ENCODE results near the gene CCDC73. TPM values are rescaled to one million over a fixed set of nuclear protein-coding genes. Genes with fewer than 3 reads are reported as not detected.

Gene CCDC73
- total RNA-seq, 1 donor from 2014 or later: not detected

GRCh38 chr11:32569313-32569881 lies 225.1 kb downstream of the CCDC73 start:
- no peak for TF ChIP-seq CTCF (IDR thresholded peaks at IDR 0.05; ENCODE audit: borderline replicate concordance)
- no peaks in the 10 kb centered on the region for H3K36me3 ChIP-seq
- H3K4me1 ChIP-seq: no peaks in the 10 kb centered on the region
- peaks cover 13% of the 10 kb centered on the region for H3K27me3 ChIP-seq (ENCODE audit: low read depth)
- no peak overlapping the region for H3K4me3 ChIP-seq
- no peaks in the 10 kb centered on the region for H3K9me3 ChIP-seq (replicated peaks)
- intact Hi-C loops (cut with micrococcal nuclease): no loop called here
- no peak for DNase-seq
- H3K27ac ChIP-seq (replicated peaks): no peak overlapping the region

GRCh38 chr11:32567154-32567553 lies 227.3 kb downstream of the CCDC73 start:
- no peak for TF ChIP-seq CTCF (IDR thresholded peaks at IDR 0.05; ENCODE audit: borderline replicate concordance)
- Histone ChIP-seq H3K27me3 (ENCODE audit: low read depth) (peaks cover 13% of the 10 kb centered on the region), H3K36me3 (no peaks in the 10 kb centered on the region), H3K4me1 (no peaks in the 10 kb centered on the region), H3K9me3 (replicated peaks) (no peaks in the 10 kb centered on the region), H3K4me3 (no peak overlapping the region), H3K27ac (replicated peaks) (no peak overlapping the region)
- DNase-seq: no peak
- intact Hi-C loops (cut with micrococcal nuclease): no loop called here

- intact Hi-C loops (cut with micrococcal nuclease): no loop called here
- no peak overlapping the region for H3K4me3 ChIP-seq
- TF ChIP-seq CTCF (IDR thresholded peaks at IDR 0.05; ENCODE audit: borderline replicate concordance): no peak
These were observed 227.9 kb downstream of the CCDC73 start for GRCh38 chr11:32566517-32566916.

GRCh38 chr11:32563600-32563959 lies 230.9 kb downstream of the CCDC73 start:
- intact Hi-C loops (cut with micrococcal nuclease): no loop called here
- no peak for TF ChIP-seq CTCF (IDR thresholded peaks at IDR 0.05; ENCODE audit: borderline replicate concordance)
- Histone ChIP-seq H3K4me1 (no peaks in the 10 kb centered on the region), H3K4me3 (no peak overlapping the region), H3K36me3 (no peaks in the 10 kb centered on the region), H3K27ac (replicated peaks) (no peak overlapping the region), H3K27me3 (ENCODE audit: low read depth) (no peaks in the 10 kb centered on the region), H3K9me3 (replicated peaks) (no peaks in the 10 kb centered on the region)
- DNase-seq: no peak

More at GRCh38 chr11:32566517-32566916, 227.9 kb downstream of the CCDC73 start:
- H3K27me3 ChIP-seq (ENCODE audit: low read depth): peaks cover 7% of the 10 kb centered on the region
- no peak for DNase-seq
- H3K9me3 ChIP-seq (replicated peaks): no peaks in the 10 kb centered on the region
- no peaks in the 10 kb centered on the region for H3K36me3 ChIP-seq
- no peaks in the 10 kb centered on the region for H3K4me1 ChIP-seq
- no peak overlapping the region for H3K27ac ChIP-seq (replicated peaks)

- intact Hi-C loops (cut with micrococcal nuclease): no loop called here
- H3K4me1 ChIP-seq: no peaks in the 10 kb centered on the region
- no peak overlapping the region for H3K27ac ChIP-seq (replicated peaks)
- no peak for DNase-seq
- H3K36me3 ChIP-seq: no peaks in the 10 kb centered on the region
- no peak for TF ChIP-seq CTCF (IDR thresholded peaks at IDR 0.05; ENCODE audit: borderline replicate concordance)
- H3K27me3 ChIP-seq (ENCODE audit: low read depth): no peaks in the 10 kb centered on the region
- H3K4me3 ChIP-seq: no peak overlapping the region
- no peaks in the 10 kb centered on the region for H3K9me3 ChIP-seq (replicated peaks)
These were observed 231.4 kb downstream of the CCDC73 start for GRCh38 chr11:32562839-32563599.
